Body of pancreas (tissue), 4 donors: Measurements from ENCODE around the gene AKR1C2.
"Not testable (repeated sequence)": the region's sequence is repeated elsewhere in the genome, so short reads cannot be mapped to it uniquely, and the experiment has no call there.

Experiments used
- CTCF ChIP-seq, 7 experiments: fragments of 450-650 bp in 4 of 7; fragments of 200-600 bp in 3 of 7; sonication (generic) in 3 of 7; IDR thresholded peaks; one replicate each; pipeline ENCODE4 v1.5.1; 2016 to 2019; ENCODE audit warnings: antibody characterized with exemption in 7 of 7
- POLR2A ChIP-seq, 3 donors: fragments of 450-650 bp; IDR thresholded peaks; one replicate each; pipeline ENCODE4 v1.6.1; 2016; ENCODE audit warnings: antibody characterized with exemption in 3 of 3, mild to moderate bottlenecking in 2 of 3

DNA sequence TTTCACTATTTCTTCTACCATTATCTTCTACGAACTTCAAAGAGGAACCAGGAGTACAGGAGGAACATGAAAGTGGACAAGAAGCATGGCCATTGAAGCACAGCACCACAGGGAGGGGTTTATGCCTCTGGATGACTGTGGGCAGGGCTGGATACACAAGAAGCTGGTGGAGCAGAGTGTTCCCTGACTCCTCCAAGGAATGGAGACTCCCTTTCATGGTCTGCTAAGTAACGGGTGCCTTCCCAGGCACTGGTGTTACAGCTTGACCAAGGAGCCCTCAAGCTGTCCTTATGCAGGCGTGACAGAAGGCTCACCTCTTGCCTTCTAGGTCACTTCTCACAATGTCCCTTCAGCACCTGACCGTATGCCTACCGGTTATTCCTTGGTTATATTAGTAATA is 43.4 kb upstream of the AKR1C2 start:
- TF ChIP-seq CTCF, POLR2A (IDR thresholded peaks at IDR 0.05): not testable (repeated sequence)
